ENCODE results near the gene HASPIN.
A peak's percentile ranks its signal among the peaks of the same experiment; 100 is the strongest.

The HASPIN gene

GRCh38 chr17:3739422-3740124, 15.9 kb downstream of the HASPIN start:
- no peak for DNase-seq

DNA sequence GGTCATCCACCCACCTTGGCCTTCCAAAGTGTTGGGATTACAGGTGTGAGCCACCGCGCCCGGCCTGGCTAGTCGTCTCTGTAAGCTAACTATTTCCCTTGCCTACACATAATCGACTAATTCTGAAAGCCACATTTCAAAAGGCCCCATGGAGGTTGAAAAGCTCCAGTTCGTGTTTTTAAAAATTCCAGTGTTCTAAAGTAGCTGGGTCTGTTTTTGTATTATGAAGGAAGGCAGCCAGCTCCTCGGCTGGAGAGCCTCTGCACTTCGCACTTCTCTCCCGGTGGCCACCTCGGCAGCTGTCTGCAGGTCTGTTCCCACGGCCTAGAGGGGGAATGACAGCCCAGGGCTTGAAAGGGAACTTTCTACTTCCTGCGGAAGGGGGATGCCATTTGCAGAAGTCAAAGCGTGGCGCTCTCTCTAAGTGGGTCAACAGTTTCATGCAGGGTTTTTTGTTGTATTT, 16.9 kb downstream of the HASPIN start:
- no peak for DNase-seq

- DNase-seq, result no peak
These were observed 20.3 kb downstream of the HASPIN start for GRCh38 chr17:3744014-3744413.

- no peak for DNase-seq
These were observed 21.4 kb downstream of the HASPIN start for GRCh38 chr17:3745071-3745470.

DNA sequence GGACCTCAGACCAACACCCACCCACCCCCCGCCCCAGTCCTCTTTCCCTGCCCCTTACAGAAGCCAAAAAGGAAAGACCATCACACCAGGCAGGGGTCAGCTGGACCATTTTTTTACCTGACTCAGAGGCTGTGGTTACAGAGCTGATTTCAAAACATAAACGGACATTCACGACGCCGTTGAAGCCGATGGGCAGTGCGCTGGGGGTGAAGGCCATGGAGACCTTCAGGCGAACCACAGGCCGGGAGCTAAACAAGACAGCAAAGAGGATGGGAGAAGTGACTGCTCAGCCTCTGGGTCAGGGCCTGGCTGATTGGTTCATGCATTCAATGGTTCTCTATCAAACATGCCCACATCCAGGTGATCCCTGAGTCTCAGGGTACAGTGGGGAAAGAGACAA, 24.1 kb downstream of the HASPIN start:
- DNase-seq, result no peak

DNA sequence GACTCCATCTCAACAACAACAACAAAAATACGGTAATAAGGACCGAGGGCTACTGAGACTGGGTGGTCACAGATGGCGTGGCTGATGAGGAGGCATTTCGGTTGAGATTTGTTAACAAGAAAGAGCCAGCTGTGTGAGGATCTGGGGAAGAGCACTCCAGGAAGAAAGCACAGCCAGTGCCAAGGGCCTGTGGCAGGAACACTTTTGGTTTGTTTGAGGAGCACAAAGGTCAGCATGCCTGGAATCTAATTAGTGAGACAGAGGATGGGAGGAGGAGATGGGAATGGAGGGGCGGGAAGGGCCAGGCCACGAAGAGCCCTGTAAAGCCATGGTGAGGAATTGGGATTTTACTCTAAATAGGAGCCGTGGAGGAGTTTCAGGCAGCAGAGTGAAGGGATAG, 24.9 kb downstream of the HASPIN start:
- DNase-seq, result no peak

GRCh38 chr17:3750296-3750695, 26.6 kb downstream of the HASPIN start:
- no peak for DNase-seq

DNA sequence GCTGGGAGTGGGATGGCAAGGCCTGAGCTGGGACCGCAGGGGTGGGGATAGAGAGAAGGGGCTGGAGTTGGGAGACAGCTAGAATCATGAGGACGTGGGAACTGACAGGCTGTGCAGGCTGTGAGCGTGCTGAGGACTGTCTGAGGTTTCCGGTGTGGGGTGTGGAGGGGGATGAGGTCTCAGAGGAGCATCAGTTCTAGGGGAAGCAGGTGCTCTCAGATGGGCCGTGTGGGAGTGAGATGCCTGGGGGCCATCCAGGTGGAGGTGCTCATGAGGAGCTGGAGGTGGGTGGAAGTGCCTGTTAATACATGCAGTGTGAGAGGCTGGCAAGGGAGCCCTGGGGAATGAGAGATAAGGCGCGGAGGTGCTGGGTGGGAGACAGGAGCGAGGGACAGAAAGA, 27.2 kb downstream of the HASPIN start:
- DNase-seq, result no peak

- DNase-seq, result no peak
These were observed 28.1 kb downstream of the HASPIN start for GRCh38 chr17:3751836-3752235.

DNA sequence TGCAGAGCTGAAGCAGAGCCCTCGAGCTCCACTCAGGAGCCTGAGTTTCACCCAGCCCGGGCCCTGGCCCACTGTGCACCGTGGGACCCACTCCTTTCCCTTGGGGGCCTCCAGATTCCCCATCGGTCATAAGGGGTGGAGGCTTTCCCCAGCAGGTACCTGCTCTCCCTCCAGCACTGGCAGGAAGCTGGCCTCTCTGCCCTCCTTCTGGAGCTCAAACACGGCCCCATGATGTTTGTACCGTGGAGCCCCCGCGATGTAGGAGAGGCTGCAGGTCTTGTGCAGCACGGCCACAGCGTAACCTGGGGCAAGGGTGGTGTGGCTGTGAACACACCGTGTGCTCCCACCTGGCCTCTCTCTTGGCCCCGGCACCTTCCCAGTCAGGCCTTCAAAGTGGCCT, 29.9 kb downstream of the HASPIN start:
- DNase-seq, result no peak

GRCh38 chr17:3754066-3754457, 30.4 kb downstream of the HASPIN start:
- no peak for DNase-seq

- DNase-seq, result peak; percentile 99
These were observed 31.0 kb downstream of the HASPIN start for GRCh38 chr17:3754458-3755334.

DNA sequence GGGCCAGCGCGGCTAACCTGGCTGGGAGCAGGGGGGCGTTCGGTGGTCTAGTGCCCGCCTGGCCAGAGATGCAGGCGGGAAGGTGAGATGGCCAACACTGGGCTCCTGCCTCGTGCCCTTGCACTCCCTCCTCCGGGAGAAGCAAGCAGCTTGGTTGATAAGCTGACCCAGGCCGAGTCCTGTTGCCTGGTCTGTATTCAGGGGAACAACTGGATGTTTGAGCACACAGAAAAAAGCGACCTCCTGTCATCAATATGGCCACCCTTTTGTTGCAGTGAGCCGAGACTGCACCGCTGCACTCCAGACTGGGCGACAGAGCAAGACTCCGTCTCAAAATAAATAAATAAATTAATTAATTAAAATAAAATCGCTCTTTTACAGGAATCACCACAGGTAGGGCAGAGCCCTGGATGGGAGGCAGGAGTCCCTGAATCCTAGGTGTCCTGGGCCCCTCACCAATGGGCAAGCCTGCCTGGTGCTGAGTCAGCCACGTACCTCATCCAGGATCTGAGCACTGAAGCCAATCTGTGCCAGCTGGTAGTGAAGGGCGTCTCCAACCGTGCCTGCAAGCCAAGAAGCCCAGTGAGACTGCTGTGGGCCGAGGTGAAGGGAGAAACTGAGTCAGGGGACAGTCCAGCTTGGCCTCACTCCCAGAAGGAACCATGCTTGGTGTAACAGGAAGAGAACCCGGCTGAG, 31.8 kb downstream of the HASPIN start:
- no peak for DNase-seq

DNA sequence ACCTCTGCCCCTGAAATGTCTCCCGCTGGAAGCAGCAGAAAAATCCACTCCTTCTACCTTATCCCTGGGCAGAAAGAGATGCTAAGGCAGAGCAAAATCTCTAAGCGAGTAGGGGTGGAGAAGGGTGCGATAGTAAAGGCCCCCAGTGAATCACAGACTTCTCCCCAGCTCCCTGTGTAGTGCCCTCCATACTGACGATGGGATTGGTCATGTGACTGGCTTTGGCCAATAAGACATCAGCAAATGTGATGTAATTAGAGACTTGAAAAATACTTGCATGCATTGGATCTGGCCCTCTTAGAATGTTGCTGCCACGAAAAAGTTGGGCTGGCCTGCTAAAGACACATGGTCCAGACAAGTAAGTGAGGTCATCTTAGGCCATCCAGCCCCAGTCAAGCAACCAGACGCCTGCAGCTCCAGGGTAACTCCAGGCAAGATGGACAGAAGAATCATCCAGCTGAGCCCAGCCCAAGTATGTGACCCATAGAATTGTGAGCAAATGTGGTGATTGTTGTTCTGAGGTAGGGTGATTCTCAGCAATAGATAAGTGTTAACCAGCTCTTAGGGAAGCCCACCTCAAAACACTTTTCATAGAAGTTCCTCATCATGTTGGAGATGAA, 36.0 kb downstream of the HASPIN start:
- no peak for DNase-seq

DNA sequence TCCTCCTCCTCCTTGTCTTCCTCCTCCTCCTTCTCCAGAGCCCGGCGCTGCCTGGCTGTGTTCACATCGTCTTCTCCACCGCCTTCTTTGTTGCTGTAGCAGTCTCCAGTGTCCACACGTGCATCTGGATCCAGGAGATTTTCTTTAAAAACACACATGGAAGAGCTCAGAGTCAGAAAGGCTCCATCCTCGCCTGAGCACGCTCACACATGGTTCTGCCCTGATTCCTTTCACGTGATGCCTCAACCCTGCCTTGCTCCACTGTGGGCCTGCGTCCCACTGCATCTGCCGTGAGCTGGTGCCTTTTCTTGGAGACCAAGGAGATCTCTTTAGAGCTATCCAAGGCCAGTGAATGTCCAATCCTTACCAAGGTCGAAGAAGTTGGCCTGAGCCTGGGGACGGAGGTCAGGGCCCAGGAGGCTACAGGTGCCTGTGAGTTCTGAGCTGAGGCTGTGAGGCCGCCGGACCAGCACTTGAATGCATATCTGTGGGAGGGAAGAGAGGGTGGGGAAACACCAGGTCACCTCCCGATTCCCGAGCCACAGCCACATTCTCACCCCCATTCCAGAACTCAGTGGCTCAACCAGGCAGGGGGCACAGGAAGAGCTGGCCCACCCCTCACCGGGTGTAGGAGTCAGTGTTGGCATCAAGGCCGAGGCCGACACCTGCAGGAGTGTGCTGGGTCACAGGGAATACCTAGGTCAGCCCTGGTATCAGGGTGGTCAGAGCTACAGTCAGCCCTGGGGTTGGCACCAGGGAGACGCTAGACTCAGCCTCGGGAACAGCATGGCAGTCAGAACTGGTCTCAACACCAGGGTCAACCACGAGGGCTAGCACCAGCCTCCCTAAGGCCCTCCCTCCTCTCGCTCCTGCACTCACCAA, 37.6 kb downstream of the HASPIN start:
- DNase-seq, result no peak

DNA sequence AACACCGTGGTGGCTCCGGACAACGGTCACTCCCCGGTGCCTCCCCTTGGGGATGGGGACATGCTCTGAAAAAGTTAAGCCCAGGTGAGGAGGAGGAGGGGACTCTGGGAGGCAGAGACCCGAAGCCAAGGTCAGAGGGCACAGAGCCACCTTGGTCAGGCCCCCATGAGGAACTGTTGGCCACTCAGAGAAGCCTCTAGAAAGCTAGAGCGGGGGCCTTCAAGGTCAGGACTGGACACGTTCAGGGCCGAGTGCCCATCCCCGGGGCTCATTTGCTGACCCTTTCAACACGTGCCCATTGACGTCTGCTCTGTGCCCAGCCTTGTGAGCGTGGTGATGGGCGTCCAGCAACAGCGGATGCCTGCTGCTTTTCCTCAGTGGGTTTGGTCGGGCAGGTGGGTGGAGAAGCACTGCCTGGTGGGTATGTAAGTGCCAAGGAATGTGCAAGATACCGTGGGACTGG, 38.2 kb downstream of the HASPIN start:
- no peak for DNase-seq

DNA sequence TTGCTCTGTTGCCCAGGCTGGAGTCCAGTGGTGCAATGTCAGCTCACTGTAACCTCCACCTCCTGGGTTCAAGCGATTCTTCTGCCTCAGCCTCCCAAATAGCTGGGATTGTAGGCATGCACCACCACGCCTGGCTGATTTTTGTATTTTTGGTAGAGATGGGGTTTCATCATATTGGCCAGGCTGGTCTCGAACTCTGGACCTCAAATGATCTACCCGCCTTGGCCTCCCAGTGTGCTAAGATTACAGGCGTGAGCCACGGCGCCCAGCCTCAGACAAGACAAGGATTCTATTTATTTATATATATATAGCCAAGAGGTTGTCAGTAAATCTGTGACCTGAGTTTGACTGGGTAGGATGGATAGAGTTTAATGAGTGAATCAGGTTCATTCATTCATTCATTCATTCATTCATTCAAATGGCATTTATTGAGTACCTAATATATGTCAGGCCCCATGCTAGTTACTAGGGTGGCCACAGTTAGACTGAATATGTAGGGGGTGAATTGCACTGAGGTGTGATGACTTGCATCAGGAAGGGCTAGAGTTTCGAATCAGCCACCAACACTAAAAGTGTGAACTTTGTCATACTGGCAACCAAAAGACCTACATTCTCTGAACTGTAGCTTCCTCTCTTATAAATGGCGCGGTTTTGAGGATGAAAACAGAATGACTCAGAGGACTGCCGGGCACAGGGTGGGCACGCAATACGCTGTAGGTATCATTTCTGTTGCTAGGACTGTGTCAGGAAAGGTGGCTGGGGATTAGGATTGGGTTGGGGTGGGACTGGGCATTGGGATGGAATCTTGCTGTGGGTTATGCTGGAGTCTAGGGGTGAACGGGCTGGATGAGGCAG, 39.4 kb downstream of the HASPIN start:
- no peak for DNase-seq

- no peak for DNase-seq
These were observed 40.1 kb downstream of the HASPIN start for GRCh38 chr17:3763777-3764170.

DNA sequence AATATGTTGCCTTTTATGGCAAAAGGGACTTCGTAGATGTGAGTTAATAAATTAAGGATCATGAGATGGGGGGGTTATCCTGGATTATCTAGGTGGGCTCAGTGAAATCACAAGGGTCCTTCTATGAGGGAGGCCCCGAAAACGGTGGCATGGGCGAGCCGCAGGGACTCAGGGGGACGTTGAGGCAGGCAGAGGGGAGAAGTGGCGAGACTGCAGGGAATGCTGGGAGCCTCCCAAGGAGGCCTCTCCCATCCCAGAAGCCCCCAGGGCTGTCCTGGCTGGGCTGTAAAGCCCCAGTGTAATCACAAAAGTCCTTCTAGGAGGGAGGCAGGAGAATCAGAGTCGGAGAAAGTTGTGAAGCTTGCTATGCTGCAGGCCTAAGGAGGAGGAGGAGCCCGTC, 42.3 kb downstream of the HASPIN start:
- DNase-seq, result no peak

DNA sequence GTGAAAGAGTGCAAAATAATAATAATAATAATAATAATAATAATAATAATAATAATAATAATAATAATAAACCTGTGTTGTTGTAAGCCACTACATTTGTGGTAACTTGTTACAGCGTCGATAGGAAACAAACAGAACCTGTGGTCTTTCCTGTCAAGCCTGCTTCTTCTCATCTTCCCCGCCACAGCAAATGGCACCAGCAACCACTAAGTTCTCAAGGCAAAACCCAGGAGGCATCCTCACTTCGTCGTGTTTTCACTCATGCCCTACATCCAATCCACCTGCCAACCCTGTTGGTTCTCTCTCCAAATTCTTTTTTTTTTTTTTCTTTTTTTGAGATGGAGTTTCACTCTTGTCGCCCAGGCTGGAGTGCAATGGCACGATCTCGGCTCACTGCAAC, 43.1 kb downstream of the HASPIN start:
- DNase-seq, result no peak

- no peak for DNase-seq
These were observed 44.6 kb downstream of the HASPIN start for GRCh38 chr17:3768341-3768740.
